GM18499 (cell line): ENCODE results near the gene EPHB2.

ENCODE experiments used
- ATAC-seq: cut with Tn5 transposase; IDR thresholded peaks from one replicate; pipeline ENCODE4 v1.9.1; 2021; ENCODE audit warnings: moderate number of reproducible peaks; ENCODE audit not compliant: insufficient read depth, unreplicated experiment

EPHB2 gene

DNA sequence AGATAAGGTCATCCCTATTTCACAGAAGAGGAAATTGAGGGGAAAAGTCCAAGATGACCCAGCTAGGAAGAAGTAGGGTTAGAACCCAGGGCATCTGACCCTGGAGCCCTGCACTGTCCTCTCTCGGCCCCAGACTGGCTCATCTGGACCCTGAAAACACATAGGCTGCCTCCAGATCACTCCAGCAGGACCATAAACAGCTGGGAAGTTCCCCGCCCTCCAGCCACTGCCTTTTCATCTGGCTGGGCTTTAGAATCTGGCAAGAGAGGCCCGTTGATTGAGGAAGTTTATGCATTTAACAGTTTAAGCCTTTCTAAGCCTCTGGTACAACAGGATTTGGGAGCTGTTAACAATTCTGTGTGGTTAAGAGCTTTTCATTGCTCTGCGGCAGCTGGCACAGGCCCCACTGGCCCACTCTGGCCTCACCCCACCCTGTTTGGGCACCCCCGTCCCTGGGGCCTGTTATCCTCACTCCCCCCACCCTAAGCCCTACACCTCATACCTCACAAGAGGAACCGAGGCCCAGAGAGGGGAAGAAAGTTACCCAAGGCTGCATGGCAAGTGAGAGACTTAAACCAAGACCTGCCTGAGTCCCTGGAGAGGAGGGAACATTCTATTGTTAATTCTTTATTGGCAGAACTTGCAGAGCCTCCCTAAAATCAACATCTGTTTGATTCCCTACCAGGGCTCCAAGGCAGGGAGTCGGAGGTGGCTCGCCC lies 84.2 kb downstream of the EPHB2 start:
- ATAC-seq, result no peak

DNA sequence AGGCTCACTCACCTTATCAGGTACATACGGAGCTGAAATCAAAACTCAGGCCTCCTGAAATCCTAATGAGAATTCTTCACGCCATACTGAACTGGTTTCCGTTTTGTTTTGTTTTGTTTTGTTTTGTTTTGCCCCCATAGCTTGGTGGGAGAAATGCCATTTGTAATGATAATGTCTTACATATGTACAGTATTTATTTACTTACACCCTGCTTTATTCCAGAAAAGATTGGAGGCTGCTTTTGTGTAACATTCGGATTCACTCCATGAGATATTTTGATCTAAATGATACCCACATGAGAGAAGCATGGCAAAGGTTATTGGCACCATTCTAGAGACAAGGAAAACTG lies 84.7 kb downstream of the EPHB2 start:
- no peak for ATAC-seq

DNA sequence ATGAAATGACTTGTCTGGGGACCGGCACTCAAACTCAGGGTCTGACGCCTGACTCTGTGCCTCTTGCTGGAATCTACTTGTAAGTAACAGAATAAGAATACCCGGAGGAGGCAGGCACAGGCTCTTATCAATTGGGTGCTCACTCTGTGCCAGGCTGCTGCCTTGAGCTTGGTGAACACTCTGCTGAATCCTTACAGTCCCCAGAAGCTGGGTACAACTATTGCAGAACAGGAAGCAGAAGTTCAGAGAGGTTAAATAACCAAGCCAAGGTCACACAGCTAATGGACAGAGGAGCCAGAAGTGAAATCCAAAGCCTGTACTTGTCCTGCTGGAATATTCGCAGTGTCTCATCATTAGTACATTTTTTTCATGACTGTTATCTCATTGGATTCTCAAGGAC lies 86.0 kb downstream of the EPHB2 start:
- no peak for ATAC-seq

DNA sequence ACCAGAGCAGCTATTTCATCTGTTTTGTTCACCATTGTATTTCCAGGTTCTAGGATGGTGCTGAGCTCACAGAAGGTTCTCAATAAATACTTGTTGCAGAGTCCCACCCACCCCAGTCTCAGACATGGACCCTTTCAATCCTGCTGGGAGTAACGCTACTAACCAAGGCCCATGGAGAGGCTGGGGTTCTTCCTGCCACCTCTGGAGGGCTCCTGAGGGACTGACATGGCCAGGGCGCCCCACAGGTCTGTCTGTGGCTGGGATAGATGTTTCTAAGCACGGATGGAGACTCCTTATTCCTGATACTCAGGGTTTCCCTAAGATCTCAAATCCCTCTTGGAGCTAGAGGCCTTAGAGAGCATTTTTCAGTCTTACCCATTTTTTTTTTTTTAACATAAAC lies 87.4 kb downstream of the EPHB2 start:
- no peak for ATAC-seq

DNA sequence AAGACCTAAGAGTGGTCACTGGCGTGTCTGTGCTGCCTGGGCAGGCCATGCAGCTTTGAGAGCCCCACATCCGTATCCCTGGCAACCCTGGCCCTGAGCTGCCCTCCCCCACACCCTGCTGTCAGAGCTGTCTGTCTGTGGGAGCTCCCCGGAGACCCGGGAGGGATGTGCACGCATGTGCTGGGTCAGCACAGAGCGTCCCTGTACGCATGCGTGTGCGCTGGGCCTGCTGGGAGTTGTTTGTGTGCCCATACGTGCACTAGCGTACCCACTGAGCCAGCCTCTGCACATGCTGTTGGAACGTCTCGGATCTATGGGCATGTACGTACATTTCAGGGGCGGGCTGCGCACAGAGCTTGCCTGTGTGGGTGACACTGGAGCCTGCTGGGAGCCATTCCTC lies 89.3 kb downstream of the EPHB2 start:
- ATAC-seq, result no peak

DNA sequence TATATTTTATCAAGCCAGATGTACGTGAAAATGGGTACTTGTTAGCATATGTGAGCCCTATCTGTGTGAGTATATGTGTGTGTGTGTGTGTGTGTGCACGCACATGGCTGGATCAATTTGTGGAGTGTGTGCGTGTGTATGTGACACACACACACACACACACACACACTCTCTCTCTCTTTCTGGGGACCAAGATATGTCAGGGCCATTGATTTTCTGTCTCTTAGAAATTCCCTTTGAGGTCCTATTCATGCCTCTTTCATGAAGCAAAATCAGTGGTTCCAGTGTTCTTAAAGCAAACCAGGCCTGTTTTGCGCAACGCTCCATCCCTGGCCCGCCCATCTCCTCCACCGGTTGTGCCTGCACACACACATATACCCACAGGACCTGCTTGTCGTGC lies 90.0 kb downstream of the EPHB2 start:
- no peak for ATAC-seq

DNA sequence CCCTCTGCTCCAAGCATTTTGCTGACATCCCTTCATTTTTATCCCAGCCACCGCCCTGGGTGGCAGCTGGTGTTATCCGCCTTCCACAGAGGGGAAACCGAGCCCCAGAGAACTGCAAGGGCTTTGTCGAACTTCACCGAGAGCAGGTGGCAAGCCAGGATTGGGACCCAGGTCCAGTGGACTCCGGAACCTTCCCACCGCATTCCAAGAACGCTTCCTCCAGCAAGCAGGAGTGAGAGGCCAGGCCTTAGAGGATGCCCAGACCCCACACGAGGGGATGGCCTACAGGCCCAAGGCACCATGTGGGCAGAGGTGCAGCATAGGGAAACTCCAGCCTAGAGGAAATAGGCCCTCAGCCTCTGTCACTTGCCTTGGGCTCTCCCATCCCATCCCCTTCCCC lies 90.7 kb downstream of the EPHB2 start:
- ATAC-seq, result no peak

DNA sequence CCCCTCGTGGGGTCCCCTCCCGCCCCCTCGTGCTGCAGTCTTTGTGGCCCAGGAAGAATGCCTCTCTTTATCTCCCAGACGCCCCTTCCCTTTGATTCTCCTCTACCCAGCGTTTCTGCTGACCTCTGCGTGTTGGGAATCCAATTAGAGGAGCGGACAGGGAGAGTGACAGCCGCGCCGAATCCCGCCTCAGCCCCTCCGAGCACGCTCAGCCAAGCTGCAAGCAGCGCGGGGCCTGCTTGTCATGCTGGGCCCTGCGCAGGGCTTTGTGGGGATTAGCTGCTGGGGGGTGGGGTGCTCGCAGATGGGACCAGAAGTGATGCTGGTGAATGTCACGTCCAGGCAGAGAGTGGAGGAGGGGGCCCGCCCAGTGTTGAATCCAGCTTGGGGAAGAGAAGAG lies 91.1 kb downstream of the EPHB2 start:
- ATAC-seq, result no peak

DNA sequence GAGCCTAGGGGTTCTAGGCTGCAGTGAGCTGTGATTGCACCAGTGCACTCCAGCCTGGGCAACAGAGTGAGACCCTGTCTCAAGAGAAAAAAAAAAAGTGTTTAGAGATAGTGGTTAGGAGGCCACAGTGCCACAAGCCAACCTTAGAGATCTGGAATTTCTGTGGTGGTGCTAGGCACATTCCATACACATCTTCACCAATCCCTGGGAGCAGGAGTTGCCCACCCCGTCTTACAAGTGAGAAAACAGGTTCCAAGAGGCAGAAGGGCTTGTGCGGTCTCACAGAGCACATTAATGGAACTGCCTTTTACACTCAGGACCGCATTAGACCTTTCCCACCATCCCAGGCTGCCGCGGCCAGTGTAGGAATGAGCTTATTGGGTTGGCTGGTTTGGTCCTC lies 93.2 kb downstream of the EPHB2 start:
- ATAC-seq, result no peak

DNA sequence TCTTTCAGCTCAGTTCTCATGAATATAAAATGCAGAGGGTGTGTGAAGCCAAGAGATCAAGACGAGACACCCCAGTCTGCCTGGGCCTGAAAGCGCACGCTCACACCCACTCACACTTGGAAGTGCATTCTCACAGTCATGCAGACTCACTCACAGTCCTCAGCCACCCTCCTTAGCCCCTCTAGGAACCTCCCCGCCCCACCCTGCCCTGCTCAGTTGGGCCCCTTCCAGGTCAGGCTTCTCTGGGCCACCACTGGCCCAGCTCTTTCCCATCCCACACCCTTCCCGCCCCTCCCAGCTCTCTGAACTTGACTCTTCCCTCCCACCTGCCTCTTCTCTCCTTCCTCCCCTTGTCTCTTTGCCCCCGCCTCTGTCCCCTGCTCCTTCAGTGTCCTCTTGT lies 93.8 kb downstream of the EPHB2 start:
- ATAC-seq, result no peak

DNA sequence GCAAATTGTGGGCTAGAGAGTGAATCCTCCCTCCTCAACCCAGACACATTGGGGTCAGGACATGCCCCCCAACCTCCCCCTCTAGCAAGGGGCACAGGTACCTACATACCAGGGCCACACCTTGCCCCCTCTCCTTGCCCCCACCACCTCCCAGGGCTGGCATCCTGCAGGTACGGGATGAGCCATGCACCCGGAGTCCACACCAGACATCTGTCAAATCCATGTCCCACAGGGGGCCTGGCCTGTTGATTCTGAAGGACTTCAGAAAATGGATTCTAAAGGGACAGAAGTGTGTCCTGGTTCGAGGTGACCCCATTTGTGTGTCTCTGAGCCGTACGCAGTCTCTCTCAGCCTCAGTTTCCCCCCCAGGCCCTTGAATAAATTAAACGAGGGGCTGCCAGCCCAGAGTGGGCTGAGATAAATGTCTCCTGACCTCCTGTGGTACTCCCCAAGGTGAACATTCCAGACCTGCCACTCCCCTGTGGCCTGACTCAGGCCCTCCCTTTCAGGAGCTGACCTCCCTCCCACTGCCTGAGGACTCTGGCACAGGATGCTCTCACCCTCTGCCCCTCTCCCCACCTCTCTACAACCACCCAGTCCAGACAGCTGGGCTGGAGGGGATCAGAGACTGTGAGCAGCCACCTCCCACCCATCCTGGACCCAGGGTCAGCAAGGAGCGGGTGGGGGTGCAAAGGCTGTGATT lies 94.5 kb downstream of the EPHB2 start:
- no peak for ATAC-seq

DNA sequence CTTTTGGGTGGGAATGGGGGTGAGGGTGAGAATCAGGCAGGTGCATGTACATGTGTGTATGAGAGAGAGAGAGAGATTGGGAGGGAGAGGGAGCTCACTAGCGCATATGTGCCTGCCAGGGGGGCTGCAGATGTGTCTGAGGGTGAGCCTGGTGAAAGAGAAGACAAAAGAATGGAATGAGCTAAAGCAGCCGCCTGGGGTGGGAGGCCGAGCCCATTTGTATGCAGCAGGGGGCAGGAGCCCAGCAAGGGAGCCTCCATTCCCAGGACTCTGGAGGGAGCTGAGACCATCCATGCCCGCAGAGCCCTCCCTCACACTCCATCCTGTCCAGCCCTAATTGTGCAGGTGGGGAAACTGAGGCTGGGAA lies 95.0 kb downstream of the EPHB2 start:
- ATAC-seq, result no peak

DNA sequence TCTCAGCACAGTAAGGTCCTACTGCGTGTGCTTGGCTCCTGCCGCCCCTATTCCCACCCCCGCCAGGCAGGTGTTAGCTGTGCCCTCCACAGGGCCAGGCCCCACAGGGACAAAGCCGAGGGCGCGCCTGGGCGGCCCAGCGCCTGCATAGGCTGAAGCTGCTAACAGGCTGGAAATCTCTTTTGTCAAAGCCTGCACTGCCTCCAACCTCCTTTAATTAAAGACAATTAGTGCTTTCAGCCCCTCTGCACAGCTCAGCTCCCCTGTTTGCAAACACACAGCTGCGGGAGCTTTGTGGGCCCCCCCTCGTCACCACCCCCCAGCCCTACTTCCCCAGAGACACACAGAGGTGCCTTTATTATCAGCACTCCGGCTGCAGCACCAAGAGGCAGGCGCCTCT lies 95.9 kb downstream of the EPHB2 start:
- no peak for ATAC-seq

DNA sequence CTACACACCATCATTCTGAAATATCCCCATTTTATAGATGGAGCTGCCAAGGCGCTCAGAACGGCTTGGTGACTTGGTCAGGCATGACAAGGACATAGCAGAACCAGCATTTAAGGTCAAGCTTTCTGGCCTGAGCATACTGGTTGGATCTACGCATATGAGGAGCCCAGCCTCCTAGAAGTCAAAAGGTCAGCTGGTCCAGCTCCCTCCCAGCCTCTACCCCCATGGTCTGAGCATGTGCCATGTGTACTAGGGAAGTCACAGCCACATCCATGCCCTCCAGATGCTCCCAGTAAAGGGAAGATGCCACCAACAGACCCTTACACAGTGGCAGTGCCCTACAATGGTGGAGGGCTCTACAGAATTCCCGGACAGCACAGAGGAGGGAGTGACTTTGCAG lies 96.7 kb downstream of the EPHB2 start:
- no peak for ATAC-seq

DNA sequence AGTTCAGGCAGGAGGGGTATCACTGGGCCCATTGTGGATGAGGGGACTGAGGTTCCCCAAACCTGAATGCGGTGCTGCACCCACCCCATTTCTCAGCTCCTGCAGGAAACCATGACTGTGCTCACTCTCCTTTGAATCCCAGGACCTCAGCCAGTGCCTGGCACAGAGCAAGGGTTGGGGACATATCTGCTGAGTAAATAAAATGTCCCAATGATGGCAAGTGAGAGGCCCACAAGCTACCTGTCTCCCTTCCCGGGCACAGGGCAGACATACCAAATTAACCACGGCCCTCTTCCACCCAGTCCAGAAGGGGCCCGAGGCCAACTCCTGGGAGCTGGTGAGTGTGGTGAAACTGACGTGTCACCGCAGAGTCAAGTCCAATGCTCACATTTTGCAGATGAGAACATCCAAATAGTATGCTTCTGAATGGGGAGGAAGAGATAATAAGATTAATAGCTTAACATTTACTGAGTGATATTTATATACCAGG lies 97.6 kb downstream of the EPHB2 start:
- no peak for ATAC-seq

DNA sequence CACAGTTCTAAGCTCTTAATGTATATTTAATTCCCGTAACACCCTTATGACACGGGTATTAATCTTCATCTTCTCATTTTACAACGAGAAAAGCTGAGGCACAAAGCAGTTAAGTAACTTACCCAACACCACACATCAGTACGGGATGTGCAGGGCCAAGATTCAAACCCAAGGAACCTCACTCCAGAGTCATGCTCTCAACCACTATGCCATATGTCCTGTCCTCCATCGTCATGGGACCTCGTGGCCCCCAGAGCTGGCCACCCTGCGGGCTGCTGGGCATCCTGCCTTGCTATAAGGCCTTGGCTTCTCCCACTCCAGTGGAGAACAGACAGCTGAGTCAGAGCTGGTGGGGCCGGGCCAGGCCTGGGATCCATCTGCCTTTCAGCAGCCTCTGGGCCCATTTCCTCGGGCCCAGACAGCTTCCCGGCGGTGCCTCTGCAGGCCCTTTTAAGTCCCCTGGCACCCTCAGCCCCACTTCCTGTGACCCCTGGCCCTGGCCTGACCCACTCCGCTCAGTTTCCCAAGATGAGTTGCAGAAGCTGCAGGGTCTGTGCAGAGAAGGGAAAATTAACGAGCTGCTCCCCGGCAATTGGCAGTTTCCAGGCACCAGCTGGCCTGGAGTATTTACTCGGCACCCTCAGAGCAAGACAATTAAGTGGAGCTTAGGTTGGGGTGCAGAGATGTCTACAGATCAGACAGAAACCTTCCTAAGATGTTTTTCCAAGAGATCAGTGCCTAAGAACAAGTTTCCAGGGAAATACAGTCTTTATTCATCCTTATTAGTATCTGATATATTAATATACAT lies 98.2 kb downstream of the EPHB2 start:
- no peak for ATAC-seq

DNA sequence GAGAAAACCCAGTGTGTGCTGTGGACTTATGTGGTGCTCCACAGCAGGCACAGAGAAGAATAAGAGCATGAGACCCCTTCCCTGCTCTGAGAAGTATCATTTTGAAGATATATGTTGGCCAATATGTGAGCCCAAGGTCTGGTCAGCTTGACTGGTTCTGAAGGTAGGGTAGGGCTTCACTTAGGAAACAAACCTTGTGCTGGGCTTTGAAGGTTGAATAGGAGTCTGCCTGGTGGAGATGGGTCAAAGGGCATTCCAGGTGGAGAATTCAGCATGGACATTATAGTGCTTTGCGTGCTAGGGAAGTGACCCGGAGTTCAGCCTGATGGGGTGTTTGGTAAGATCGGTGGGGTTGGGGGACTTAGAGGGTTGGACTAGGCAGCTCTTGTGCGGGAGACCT lies 99.1 kb downstream of the EPHB2 start:
- no peak for ATAC-seq

DNA sequence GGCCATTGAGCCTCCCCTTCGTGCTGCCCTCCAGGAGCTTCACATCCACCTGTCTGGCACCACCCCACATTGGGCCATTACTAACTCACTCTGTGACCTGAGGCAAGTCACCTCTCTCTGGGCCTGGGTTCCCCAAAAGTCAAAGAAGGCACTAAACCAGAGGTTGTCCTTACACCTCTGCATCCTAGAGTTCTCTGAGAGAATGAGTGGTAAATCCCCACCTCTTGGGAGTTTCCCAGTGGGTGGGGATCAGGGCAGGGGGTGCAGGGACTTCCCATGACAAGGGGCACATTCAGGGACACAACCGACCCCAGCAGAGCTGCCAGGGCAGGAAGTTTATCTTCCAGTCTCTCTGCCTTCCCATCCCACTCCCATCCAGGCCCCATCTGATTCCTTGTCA lies 99.7 kb downstream of the EPHB2 start:
- no peak for ATAC-seq

DNA sequence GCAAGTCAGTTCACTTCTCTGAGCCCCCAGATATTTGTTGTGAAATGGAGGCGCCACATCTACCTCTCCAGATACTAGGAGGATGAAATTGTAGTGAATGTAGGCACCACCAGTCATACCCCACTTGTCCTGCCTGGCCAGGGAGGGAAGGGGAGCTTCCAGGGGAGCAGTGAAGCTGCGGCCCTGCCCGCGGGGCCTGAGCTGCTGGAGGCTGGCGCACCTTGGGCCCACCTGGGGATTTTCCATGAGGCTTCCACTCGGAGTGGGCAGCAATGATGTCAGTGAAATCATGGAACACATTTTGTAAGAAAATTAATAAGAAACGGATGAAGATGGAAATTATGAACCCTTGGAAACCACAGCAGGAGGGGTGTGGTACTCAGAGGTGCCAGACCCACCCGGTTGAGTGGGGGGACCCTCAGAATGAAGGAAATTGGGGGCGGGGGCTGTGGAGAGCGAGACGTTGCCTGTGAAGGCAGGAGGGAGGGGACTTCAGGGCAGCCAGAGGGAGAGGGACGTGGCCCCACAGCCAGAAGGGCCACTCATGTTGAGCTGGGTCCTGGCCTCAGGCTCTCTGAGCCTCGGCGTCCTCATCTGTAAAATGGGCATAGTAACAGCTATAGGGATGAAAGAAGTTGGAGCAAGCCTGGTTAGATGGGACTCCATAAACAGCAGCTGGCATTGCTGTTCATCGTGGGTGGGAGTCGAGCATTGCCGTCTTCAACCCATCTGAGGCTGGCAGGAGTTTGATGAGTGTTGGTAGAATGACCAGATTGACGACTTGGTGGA lies 101.6 kb downstream of the EPHB2 start:
- no peak for ATAC-seq

DNA sequence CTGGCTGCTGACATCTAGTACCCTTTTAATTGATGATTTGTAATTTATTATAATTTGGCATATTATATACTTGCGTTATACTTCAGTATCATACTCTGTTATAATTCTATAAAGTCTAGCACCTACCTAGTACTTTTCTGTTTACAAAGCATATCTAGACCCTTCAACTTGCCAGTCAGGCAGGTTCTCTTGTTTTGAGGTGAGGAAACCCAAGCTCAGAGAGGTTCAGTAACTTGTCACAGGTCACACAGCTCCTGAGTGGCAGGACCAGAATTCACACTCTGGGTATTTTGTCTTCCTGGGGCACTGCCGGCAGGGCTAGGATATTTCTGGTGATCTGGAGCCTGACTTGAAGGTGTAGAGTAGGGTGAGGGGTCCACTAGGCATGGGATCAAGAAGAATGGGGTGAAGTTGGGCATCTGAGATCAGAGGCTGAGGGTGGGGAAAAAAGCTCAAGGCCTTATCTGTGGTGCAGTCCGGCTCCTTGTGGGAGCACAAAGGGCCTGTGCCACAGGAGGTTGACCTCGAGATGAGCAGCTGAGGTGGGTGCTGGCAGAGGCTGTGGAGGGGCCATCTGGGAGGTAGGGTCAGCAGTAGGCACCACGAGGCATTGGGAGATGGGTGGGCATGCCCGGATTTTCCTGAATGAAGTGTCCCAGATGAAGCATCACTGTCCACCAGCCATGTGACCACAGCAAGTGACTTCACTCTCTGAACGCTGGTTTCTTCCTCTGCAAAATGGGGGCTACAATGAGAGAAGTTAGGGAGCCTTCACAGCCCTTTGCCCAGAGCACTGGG lies 102.6 kb downstream of the EPHB2 start:
- no peak for ATAC-seq
